Mammary epithelial cell (primary cell): ENCODE measurements around the gene APOBEC3C.

Experiments
- CTCF ChIP-seq, 2 donors: IDR thresholded peaks in 1 of 2; conservative IDR thresholded peaks in 1 of 2; 2 replicates each; pipeline ENCODE4 v1.5.1; 2011 to 2012; ENCODE audit warnings: inconsistent platforms in 2 of 2, low read length in 2 of 2, mild to moderate bottlenecking in 2 of 2, control low read depth in 1 of 2, low read depth in 1 of 2; ENCODE audit not compliant: insufficient read depth in 1 of 2; ENCODE audit errors: extremely low read depth in 1 of 2
- EZH2 ChIP-seq: IDR thresholded peaks from 2 replicates; pipeline ENCODE4 v1.6.1; 2012; ENCODE audit warnings: low read length, inconsistent platforms, borderline replicate concordance

DNA sequence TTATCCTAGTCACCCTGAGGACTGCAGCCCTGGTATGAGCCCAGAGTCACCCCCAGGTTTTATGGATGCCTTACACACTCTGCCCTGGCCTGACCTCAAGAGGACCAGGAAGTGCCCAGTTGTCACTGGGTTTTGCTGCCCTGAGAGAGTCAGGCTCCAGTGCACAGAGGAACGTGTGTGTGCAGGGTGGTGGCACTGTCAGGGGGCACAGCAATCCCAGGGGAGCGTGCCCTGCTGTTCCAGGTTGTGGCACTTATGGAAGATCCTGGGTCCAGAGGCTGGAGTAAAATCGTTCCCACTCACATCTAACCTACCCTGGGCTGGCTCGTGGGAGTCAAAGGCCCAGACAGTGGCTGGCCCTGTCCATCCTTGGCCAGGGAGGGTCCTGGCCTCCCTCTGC, 49.1 kb upstream of the APOBEC3C start:
- TF ChIP-seq CTCF (conservative IDR thresholded peaks at IDR 0.05 in 1 of 2, IDR thresholded peaks at IDR 0.05 in 1 of 2; ENCODE audit: extremely low read depth in 1 of 2, insufficient read depth in 1 of 2, low read depth in 1 of 2, low read length in 2 of 2): no peak
- TF ChIP-seq EZH2: no peak
